Cardiac muscle cell (in vitro differentiated cells and primary cell): ENCODE results near the gene ATP12A. TPM values are rescaled to one million over a fixed set of nuclear protein-coding genes. Genes with fewer than 3 reads are reported as not detected.

Source experiments
- DNase-seq, 2 donors: peaks; one replicate each; pipeline versions ENCODE4 v3.0.0 to v3.0.0-alpha.2; 2010 to 2017; ENCODE audit warnings: low read depth in 1 of 2, low spot score in 1 of 2
- H3K27ac ChIP-seq: fragments of 200-600 bp; sonication (generic); 2 replicates; pipeline ENCODE4 v1.5.1; 2016
- H3K27me3 ChIP-seq: fragments of 200-600 bp; sonication (generic); 2 replicates; pipeline ENCODE4 v1.6.0; 2016; ENCODE audit warnings: control low read depth
- H3K36me3 ChIP-seq: fragments of 200-600 bp; sonication (generic); 2 replicates; pipeline ENCODE4 v1.5.1; 2016; ENCODE audit warnings: control low read depth
- H3K4me1 ChIP-seq: fragments of 200-600 bp; sonication (generic); 2 replicates; pipeline ENCODE4 v1.8.1; 2017; ENCODE audit warnings: low read depth, mild to moderate bottlenecking, mixed run types
- H3K4me3 ChIP-seq: fragments of 200-600 bp; sonication (generic); 2 replicates; pipeline ENCODE4 v1.5.1; 2016; ENCODE audit warnings: mild to moderate bottlenecking
- H3K9me3 ChIP-seq: fragments of 200-600 bp; sonication (generic); 2 replicates; pipeline ENCODE4 v1.5.1; 2017; ENCODE audit warnings: low read depth, mild to moderate bottlenecking, control low read depth
- polyA plus RNA-seq: library from polyadenylated mRNA; unstranded; fragments of >200 nt; fragmentation: Nextera tagmentation; extraction: Ambion mirVana; gene quantifications from 2 replicates; pipeline ENCODE4 v1.2.1, GENCODE V29; 2016
- total RNA-seq: library from RNA; depleted of rRNA; stranded (reverse); fragments of >200 nt; gene quantifications from 2 replicates; pipeline ENCODE4 v1.2.3, GENCODE V29; 2016
- TF ChIP-seq, protein P1 (sequence below): IDR thresholded peaks from 2 replicates; pipeline ENCODE4 v1.5.1; 2012; ENCODE audit warnings: low read depth, mild to moderate bottlenecking, low read length

Gene ATP12A
- total and polyA plus RNA-seq, 2 experiments from 2014 or later: not detected

DNA sequence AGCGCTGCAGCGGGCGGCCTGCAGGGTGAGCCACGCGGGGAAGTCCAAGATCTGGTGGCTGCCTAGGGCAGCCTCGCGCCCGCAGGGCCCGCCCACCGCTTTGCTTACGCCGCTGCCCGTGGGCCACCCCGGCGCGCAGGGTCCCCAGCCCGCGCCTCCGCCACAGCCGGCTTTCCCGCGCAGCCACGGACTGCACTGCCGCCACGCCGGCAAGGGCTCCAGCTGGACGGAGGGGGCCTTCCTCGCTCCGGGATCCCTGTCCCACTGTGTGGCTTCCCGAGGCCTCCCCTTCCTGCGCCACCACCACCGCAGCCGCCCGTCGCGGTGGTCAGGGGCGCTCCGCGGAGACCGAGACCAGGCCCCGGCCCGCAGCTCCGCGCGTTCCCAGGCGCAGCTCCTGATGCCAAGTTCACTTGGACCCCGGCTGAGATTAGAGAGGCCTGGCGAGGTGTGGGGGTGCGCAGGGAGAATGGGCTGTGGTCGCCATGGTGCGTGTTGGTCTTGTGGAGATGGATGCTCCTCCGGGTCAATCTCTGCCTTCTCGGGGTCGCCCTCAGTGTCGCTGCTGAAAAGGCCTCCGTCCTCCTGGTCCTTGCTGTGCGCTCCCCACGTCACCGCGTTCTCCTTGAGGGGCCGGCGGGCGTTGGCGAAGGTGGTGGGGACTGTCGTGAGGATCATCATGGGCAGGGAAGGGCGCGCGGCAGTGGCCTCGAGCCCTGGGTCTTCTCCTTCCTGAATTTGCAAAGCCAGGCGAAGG is 65.8 kb downstream of the ATP12A start:
- TF ChIP-seq, protein P1, sequence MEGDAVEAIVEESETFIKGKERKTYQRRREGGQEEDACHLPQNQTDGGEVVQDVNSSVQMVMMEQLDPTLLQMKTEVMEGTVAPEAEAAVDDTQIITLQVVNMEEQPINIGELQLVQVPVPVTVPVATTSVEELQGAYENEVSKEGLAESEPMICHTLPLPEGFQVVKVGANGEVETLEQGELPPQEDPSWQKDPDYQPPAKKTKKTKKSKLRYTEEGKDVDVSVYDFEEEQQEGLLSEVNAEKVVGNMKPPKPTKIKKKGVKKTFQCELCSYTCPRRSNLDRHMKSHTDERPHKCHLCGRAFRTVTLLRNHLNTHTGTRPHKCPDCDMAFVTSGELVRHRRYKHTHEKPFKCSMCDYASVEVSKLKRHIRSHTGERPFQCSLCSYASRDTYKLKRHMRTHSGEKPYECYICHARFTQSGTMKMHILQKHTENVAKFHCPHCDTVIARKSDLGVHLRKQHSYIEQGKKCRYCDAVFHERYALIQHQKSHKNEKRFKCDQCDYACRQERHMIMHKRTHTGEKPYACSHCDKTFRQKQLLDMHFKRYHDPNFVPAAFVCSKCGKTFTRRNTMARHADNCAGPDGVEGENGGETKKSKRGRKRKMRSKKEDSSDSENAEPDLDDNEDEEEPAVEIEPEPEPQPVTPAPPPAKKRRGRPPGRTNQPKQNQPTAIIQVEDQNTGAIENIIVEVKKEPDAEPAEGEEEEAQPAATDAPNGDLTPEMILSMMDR: no peak
- Histone ChIP-seq H3K36me3 (no peaks in the 10 kb centered on the region), H3K27me3 (peaks cover 84% of the 10 kb centered on the region), H3K4me1 (no peaks in the 10 kb centered on the region), H3K9me3 (no peaks in the 10 kb centered on the region), H3K4me3 (peak overlapping the region; percentile 34), H3K27ac (no peak overlapping the region)
- no peak for DNase-seq

DNA sequence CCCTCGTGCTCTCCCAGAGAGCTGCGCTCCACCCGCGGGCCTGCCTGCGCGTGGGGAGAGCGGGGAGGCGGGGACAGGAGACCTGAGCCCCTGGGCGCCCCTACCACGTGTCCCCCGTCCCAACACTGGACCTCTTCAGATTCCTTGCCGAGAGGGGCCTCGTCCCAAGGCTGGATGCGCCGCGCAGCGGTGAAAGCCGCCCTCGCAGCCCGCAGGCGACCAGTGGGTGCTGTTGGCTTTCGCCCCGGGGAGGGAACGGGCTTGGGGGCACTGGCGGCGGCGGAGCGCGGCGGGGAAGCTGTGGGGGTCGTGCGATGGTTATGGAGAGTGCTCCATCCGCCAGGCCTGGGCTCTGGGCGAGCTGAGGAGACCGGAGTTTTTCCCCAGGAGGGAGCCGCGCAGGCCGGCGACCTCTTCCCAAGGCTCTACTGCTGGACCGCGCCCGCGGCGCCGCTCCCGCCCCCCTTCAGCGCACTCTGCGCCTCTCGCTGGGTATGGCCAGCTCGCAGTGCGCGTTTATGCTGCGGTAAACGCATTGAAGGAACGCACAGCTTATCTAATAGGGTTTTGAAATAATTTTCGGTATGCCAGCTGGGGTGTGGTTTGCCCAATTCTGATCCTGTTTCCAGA is 66.5 kb downstream of the ATP12A start:
- Histone ChIP-seq H3K27ac (no peak overlapping the region), H3K4me1 (no peaks in the 10 kb centered on the region), H3K9me3 (no peaks in the 10 kb centered on the region), H3K36me3 (no peaks in the 10 kb centered on the region), H3K27me3 (peaks cover 86% of the 10 kb centered on the region), H3K4me3 (peak overlapping the region; percentile 34)
- DNase-seq: peak; percentile 38 to 57
- TF ChIP-seq, protein P1: peak; percentile 37

- H3K27ac ChIP-seq: no peak overlapping the region
- no peaks in the 10 kb centered on the region for H3K9me3 ChIP-seq
- DNase-seq: peak; percentile 30 to 47
- H3K36me3 ChIP-seq: no peaks in the 10 kb centered on the region
- no peaks in the 10 kb centered on the region for H3K4me1 ChIP-seq
- TF ChIP-seq, protein P1: no peak
- H3K27me3 ChIP-seq: peaks cover 86% of the 10 kb centered on the region
- H3K4me3 ChIP-seq: peak overlapping the region; percentile 34
These were observed 67.2 kb downstream of the ATP12A start for GRCh38 chr13:24747248-24748060.

DNA sequence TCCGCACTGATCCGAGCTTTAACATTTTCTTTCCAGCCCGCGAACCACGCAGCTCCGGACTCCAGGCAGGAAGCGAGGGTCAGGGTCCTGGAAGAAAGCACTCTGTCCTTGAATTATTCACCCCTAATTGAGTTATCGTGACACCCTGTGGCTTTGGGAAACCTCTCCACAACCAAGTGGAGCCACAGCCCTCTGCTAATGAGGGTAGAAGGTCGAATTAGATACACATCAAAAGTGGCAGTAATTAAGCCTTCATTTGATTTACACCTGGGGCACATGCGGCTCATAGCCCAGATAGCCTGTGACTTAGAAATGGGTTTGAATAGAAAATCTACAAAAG is 67.8 kb downstream of the ATP12A start:
- DNase-seq: peak in 1 of 2 donors; percentile 7
- H3K9me3 ChIP-seq: no peaks in the 10 kb centered on the region
- peak overlapping the region; percentile 34 for H3K4me3 ChIP-seq
- no peaks in the 10 kb centered on the region for H3K4me1 ChIP-seq
- no peaks in the 10 kb centered on the region for H3K36me3 ChIP-seq
- TF ChIP-seq, protein P1: no peak
- no peak overlapping the region for H3K27ac ChIP-seq
- H3K27me3 ChIP-seq: peaks cover 81% of the 10 kb centered on the region

DNA sequence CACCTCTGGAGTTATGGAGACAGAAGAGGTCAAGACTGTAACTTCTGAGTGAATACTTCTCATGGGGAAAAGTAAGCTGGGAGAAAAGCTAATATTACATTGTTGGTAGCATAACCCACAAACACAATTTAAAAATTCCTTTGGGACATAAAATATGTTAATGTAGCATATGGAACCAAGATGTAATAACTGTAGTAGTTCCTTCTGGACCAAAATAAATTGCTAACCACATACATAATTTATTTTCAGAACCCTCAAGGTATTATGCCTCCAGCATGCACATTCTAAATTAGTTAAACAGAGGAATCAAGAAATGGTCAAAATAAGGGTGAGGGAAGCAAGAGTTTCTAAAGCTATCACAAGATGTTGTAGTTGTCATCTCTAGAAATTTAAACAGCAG is 79.0 kb downstream of the ATP12A start:
- TF ChIP-seq, protein P1: no peak
- Histone ChIP-seq H3K27me3 (no peaks in the 10 kb centered on the region), H3K27ac (no peak overlapping the region)

More for the DNA sequence above, 79.0 kb downstream of the ATP12A start:
- Histone ChIP-seq H3K4me3 (no peak overlapping the region), H3K4me1 (no peaks in the 10 kb centered on the region), H3K36me3 (no peaks in the 10 kb centered on the region), H3K9me3 (no peaks in the 10 kb centered on the region)
- DNase-seq: no peak

Other genes with a start within 250 kb of the ATP12A start
- gene PARP4, start 167.6 kb upstream of the ATP12A start, total RNA-seq: 26.2 and 37.8 TPM in 2 replicates
- gene PARP4, start 167.6 kb upstream of the ATP12A start, polyA plus RNA-seq: 20.4 and 25.1 TPM in 2 replicates
- gene RNF17, start 83.8 kb downstream of the ATP12A start, total RNA-seq: not detected in 2 replicates
- gene RNF17, start 83.8 kb downstream of the ATP12A start, polyA plus RNA-seq: not detected in 2 replicates